ENCODE results near the gene KCNIP4.

Gene KCNIP4

DNA sequence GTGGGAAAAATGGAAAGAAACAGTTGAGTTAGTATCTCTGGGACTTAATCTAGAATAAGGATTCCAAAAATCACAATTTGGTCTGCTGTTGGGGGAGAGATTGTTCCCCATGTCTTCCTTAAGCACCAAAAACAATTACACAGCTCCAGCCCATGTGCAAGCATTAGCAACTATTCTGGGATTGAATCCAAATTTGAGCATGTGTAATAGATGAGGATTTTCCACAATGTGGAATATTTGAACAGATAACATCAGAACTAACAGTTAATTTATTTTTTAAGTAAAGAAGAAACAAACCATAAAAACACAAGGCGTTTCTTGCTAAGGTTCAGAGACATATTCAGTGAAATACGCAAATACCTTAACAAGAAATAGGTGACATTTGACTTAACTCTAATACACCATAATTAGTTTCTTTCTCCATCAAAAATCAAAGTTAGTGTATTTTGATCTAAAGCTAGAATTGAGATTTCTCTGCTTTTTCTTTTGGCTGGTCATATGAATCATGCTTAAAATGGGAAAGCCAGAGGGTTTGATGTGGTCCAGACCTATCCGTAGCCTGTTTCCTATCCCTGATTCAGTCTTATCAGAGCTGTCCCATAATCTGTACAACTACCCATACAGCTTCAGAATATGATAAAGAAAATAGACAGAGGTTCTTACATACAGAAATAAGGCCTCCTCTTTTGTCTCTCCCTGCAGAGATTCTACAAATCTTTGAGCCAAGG, 834.9 kb downstream of the KCNIP4 start:
- no peaks in the 10 kb centered on the region for H3K4me1 ChIP-seq (ENCODE audit: low read depth, poor library complexity, severe bottlenecking)
- H3K27me3 ChIP-seq (ENCODE audit: insufficient read depth, low read depth): no peaks in the 10 kb centered on the region
- no peak overlapping the region for H2AFZ ChIP-seq (ENCODE audit: low read depth)
- no peak overlapping the region for H3K9ac ChIP-seq
- no peaks in the 10 kb centered on the region for H4K20me1 ChIP-seq (ENCODE audit: insufficient read depth)
- H3K4me3 ChIP-seq (IDR thresholded peaks at IDR 0.05; ENCODE audit: insufficient read depth, low read depth, low read length): no peak overlapping the region
- H3K79me2 ChIP-seq (ENCODE audit: insufficient read depth, low read depth): no peaks in the 10 kb centered on the region
- H3K36me3 ChIP-seq (ENCODE audit: insufficient read depth): no peaks in the 10 kb centered on the region
- no peak overlapping the region for H3K27ac ChIP-seq
- H3K4me2 ChIP-seq: no peak overlapping the region
- TF ChIP-seq, protein P1, sequence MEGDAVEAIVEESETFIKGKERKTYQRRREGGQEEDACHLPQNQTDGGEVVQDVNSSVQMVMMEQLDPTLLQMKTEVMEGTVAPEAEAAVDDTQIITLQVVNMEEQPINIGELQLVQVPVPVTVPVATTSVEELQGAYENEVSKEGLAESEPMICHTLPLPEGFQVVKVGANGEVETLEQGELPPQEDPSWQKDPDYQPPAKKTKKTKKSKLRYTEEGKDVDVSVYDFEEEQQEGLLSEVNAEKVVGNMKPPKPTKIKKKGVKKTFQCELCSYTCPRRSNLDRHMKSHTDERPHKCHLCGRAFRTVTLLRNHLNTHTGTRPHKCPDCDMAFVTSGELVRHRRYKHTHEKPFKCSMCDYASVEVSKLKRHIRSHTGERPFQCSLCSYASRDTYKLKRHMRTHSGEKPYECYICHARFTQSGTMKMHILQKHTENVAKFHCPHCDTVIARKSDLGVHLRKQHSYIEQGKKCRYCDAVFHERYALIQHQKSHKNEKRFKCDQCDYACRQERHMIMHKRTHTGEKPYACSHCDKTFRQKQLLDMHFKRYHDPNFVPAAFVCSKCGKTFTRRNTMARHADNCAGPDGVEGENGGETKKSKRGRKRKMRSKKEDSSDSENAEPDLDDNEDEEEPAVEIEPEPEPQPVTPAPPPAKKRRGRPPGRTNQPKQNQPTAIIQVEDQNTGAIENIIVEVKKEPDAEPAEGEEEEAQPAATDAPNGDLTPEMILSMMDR (conservative IDR thresholded peaks at IDR 0.05; ENCODE audit: low read depth, low read length): no peak

DNA sequence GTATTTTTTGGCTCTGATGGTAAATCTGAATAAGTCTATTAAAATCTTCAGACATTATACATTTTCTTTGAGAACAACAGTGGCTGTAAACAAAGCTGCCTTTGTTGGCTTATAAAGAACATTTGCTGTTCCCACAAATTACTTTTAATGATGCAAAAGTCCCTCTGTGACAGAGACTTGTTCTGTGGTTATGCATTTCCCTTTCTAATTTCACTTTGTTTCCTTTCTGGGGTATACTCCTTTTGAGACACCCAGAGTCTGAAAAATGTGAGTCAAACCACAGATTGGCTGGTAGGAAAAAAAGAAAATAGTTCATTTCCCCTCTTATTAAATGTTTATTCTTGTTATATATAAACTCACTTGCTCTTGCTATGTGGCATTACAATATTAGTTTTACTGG, 845.9 kb downstream of the KCNIP4 start:
- Histone ChIP-seq H3K4me1 (ENCODE audit: low read depth, poor library complexity, severe bottlenecking) (no peaks in the 10 kb centered on the region), H2AFZ (ENCODE audit: low read depth) (no peak overlapping the region), H3K36me3 (ENCODE audit: insufficient read depth) (no peaks in the 10 kb centered on the region), H4K20me1 (ENCODE audit: insufficient read depth) (no peaks in the 10 kb centered on the region), H3K4me3 (IDR thresholded peaks at IDR 0.05; ENCODE audit: insufficient read depth, low read depth, low read length) (no peak overlapping the region), H3K79me2 (ENCODE audit: insufficient read depth, low read depth) (no peaks in the 10 kb centered on the region), H3K9ac (no peak overlapping the region), H3K4me2 (no peak overlapping the region), H3K27ac (no peak overlapping the region), H3K27me3 (ENCODE audit: insufficient read depth, low read depth) (no peaks in the 10 kb centered on the region)
- TF ChIP-seq, protein P1 (conservative IDR thresholded peaks at IDR 0.05; ENCODE audit: low read depth, low read length): no peak

DNA sequence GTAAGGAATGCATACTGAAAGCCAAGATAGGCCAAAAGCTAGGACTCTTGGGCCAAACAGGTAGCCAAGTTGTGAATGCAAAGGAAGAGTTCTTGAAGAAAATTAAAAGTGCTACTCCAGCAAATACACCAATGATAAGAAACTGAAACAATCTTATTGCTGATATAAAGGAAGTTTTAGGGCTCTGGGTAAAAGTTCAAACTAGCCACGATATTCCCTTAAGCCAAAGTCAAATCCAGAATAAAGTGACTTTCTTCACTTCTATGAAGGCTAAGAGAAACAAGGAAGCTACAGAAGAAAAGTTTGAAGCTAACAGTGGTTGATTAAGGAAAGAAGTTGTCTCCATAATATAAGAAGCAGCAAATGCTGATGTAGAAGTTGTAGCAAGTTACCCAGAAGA, 850.7 kb downstream of the KCNIP4 start:
- Histone ChIP-seq H2AFZ (ENCODE audit: low read depth) (no peak overlapping the region), H3K9ac (no peak overlapping the region), H3K4me1 (ENCODE audit: low read depth, poor library complexity, severe bottlenecking) (no peaks in the 10 kb centered on the region), H4K20me1 (ENCODE audit: insufficient read depth) (no peaks in the 10 kb centered on the region), H3K4me3 (IDR thresholded peaks at IDR 0.05; ENCODE audit: insufficient read depth, low read depth, low read length) (no peak overlapping the region), H3K4me2 (no peak overlapping the region), H3K36me3 (ENCODE audit: insufficient read depth) (no peaks in the 10 kb centered on the region), H3K79me2 (ENCODE audit: insufficient read depth, low read depth) (no peaks in the 10 kb centered on the region), H3K27me3 (ENCODE audit: insufficient read depth, low read depth) (no peaks in the 10 kb centered on the region), H3K27ac (no peak overlapping the region)
- TF ChIP-seq, protein P1 (conservative IDR thresholded peaks at IDR 0.05; ENCODE audit: low read depth, low read length): no peak

DNA sequence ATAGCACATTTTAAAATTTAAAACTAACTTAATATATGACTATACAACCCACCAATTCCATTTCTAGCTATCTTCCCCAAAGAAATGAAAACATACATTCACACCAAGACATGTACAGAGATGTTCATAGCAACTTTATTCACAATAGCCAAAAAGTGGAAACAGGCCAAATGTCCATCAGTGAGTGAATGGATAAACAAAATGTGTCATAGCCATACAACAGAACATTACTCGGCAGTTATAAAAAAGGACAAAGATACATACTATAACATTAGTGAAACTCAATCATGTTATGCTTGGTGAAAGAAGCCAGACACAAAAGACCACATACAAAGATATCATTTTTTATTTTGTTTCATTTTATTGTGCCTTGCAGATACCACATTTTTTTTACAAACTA, 851.5 kb downstream of the KCNIP4 start:
- H2AFZ ChIP-seq (ENCODE audit: low read depth): no peak overlapping the region
- no peaks in the 10 kb centered on the region for H3K36me3 ChIP-seq (ENCODE audit: insufficient read depth)
- H3K79me2 ChIP-seq (ENCODE audit: insufficient read depth, low read depth): no peaks in the 10 kb centered on the region
- H3K27ac ChIP-seq: no peak overlapping the region
- H3K9ac ChIP-seq: no peak overlapping the region
- no peaks in the 10 kb centered on the region for H4K20me1 ChIP-seq (ENCODE audit: insufficient read depth)
- H3K4me3 ChIP-seq (IDR thresholded peaks at IDR 0.05; ENCODE audit: insufficient read depth, low read depth, low read length): no peak overlapping the region
- H3K4me2 ChIP-seq: no peak overlapping the region
- H3K4me1 ChIP-seq (ENCODE audit: low read depth, poor library complexity, severe bottlenecking): no peaks in the 10 kb centered on the region
- H3K27me3 ChIP-seq (ENCODE audit: insufficient read depth, low read depth): no peaks in the 10 kb centered on the region
- TF ChIP-seq, protein P1 (conservative IDR thresholded peaks at IDR 0.05; ENCODE audit: low read depth, low read length): no peak

Data from KMS-11 (cell line).